HUES6 (cell line): ENCODE measurements around the gene RETREG3.

Experiments
- H3K27ac ChIP-seq: 2 replicates; pipeline ENCODE4 v1.7.0; 2013; ENCODE audit warnings: low read depth, mild to moderate bottlenecking, low read length, inconsistent platforms
- H3K27me3 ChIP-seq: 2 replicates; pipeline ENCODE4 v1.6.1; 2013; ENCODE audit warnings: low read length; ENCODE audit not compliant: control insufficient read depth, insufficient read depth
- H3K36me3 ChIP-seq: 2 replicates; pipeline ENCODE4 v1.6.1; 2013; ENCODE audit warnings: low read length; ENCODE audit not compliant: control insufficient read depth, insufficient read depth
- H3K4me1 ChIP-seq: 2 replicates; pipeline ENCODE4 v1.6.1; 2013; ENCODE audit warnings: low read length; ENCODE audit not compliant: control insufficient read depth, insufficient read depth
- H3K4me3 ChIP-seq: 2 replicates; pipeline ENCODE4 v1.5.1; 2013; ENCODE audit warnings: low read depth, low read length
- H3K9ac ChIP-seq: one replicate; pipeline ENCODE4 v1.6.1; 2013; ENCODE audit warnings: mild to moderate bottlenecking, low read length
- H3K9me3 ChIP-seq: 2 replicates; pipeline ENCODE4 v1.6.1; 2013; ENCODE audit warnings: low read depth, low read length; ENCODE audit not compliant: control insufficient read depth, insufficient read depth

RETREG3 gene

GRCh38 chr17:42537156-42537805 lies 71.9 kb downstream of the RETREG3 start:
- H3K4me1 ChIP-seq, result peaks cover 25% of the 10 kb centered on the region
- H3K4me3 ChIP-seq, result peak overlapping the region; percentile 74
- H3K9me3 ChIP-seq, result no peaks in the 10 kb centered on the region
- no peaks in the 10 kb centered on the region for H3K27me3 ChIP-seq
- peak overlapping the region; percentile 19; the same call in 1 of the 2 replicates for H3K27ac ChIP-seq
- H3K36me3 ChIP-seq, result peaks cover 27% of the 10 kb centered on the region
- H3K9ac ChIP-seq, result peak overlapping the region; percentile 88

DNA sequence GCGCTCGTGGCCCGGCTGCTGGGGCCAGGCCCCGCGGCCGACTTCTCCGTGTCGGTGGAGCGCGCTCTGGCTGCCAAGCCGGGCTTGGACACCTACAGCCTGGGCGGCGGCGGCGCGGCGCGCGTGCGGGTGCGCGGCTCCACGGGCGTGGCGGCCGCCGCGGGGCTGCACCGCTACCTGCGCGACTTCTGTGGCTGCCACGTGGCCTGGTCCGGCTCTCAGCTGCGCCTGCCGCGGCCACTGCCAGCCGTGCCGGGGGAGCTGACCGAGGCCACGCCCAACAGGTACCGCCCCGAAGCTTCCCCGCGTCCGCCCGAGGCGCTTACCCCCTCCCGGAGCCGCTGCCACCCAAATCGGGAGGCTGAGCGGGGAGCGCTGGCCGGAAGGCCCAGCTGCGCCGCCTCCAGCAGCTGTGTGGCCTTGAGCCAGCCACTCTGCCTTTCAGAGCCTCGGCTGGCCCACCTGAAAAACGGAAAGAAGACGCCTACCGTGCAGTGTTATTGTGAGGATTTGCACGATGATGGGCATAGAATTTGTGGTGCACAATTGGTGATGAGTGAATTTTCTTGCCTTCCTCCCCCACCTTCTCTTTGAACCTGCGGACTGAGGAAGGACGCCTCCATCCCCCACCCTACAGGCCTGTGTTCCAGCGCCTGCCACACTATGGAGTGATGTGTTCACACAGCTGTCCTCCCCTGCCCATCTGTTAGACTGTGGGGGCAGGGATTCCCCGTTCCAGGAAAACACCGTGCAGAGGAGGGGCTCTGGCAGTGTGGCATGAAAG lies 72.6 kb downstream of the RETREG3 start:
- peak overlapping the region; percentile 88 for H3K9ac ChIP-seq
- H3K9me3 ChIP-seq, result no peaks in the 10 kb centered on the region
- H3K4me1 ChIP-seq, result peaks cover 25% of the 10 kb centered on the region
- H3K27ac ChIP-seq, result peak overlapping the region; percentile 19; the same call in 1 of the 2 replicates
- peaks cover 3% of the 10 kb centered on the region for H3K27me3 ChIP-seq
- H3K36me3 ChIP-seq, result peaks cover 23% of the 10 kb centered on the region
- H3K4me3 ChIP-seq, result peak overlapping the region; percentile 74

- Histone ChIP-seq H3K9me3 (no peaks in the 10 kb centered on the region), H3K4me1 (peaks cover 22% of the 10 kb centered on the region), H3K27me3 (peaks cover 9% of the 10 kb centered on the region), H3K27ac (peak within 1 kb of the TSS; percentile 19; the same call in 1 of the 2 replicates), H3K36me3 (peaks cover 18% of the 10 kb centered on the region), H3K4me3 (peak within 1 kb of the TSS; percentile 74), H3K9ac (peak within 1 kb of the TSS; percentile 88)
Observed at GRCh38 chr17:42536048-42536371, 73.2 kb downstream of the RETREG3 start, which contains the start of gene NAGLU. Gene NAGLU (plus strand): TSS chr17:42536241. CDS start chr17:42536273, 32 bp downstream.

DNA sequence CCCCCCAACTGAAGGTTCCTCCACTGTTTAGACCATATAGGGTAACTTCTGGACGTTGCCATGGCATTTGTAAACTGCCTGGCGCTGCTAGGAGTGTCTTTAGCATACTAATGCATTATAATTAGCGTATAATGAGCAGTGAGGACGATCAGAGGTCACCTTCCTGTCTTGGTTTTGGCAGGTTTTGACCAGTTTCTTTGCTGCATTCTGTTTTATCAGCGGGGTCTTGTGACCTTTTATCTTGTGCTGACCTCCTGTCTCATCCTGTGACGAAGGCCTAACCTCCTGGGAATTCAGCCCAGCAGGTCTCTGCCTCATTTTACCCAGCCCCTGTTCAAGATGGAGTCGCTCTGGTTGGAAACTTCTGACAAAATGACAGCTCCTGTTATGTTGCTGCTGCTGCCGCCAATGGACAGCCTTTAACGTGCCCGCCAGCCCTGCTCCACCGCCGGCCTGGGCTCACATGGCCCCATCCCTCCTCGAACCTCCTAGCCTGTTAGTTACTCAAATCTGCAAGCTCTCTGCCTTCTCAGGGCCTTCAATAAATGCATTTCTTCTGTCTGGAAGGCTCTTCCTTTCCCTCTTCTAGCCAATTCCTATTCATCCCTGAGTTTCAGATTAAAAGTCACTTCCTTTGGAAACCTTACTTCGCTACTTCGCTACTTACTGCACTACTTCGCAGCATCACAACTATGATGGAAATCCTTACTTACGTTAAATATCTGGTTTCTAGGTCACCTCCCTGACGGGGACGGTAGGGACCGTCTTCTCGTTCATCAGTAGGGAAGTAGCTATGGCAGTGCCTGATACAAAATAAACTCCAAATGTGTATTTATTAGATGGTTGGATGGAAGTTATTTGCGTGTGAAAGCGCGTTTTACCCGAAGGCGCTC lies 73.8 kb downstream of the RETREG3 start:
- Histone ChIP-seq H3K27me3 (peaks cover 11% of the 10 kb centered on the region), H3K27ac (peak overlapping the region; percentile 5; the same call in 1 of the 2 replicates), H3K36me3 (peaks cover 13% of the 10 kb centered on the region), H3K9me3 (no peaks in the 10 kb centered on the region), H3K9ac (peak overlapping the region; percentile 88), H3K4me1 (peaks cover 24% of the 10 kb centered on the region), H3K4me3 (peak overlapping the region; percentile 74)

DNA sequence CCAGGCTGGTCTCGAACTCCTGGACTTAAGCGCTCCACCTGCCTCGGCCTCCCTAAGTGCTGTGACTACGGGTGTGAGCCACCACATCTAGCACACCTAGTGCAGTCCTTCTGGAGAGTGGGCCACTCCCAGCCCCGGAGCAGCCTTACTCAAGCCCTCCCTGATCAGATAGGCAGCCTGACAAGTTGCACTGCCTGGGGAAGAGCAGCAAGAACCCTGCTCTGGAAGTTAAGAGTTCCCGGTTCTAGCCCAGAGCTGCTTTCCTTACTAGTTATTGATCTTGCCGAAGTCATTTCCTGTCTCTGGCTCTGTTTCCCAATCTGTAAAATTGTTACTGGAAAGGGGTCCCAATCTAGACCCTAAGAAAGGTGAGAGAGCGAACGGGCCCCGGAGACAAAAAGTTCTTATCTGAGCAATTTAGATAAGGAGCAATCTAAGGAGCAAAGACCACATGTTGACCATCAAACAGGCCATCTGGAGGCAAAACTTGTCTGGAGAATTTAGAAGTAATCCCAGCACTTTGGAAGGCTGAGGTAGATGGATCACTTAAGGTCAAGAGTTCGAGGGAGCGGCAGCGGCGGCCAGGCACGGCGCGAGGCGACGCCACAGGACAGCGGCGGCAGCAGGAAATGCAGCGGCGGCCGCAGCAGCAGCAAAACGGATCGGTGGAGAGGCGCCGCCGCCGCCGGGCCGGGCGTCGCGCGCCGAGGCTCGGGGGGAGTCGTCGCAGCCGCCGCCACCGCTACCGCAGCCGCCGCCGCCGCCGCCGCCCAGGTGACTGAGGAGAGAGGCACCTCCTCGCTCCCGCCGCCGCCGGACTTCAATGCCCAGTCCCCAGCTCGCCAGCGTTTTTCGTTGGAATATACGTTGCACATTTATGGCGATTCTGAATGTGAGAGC lies 77.5 kb downstream of the RETREG3 start:
- H3K4me3 ChIP-seq, result peak overlapping the region; percentile 57
- peaks cover 11% of the 10 kb centered on the region for H3K27me3 ChIP-seq
- H3K9me3 ChIP-seq, result no peaks in the 10 kb centered on the region
- peaks cover 16% of the 10 kb centered on the region for H3K4me1 ChIP-seq
- H3K36me3 ChIP-seq, result no peaks in the 10 kb centered on the region
- peak overlapping the region; percentile 47 for H3K9ac ChIP-seq
- H3K27ac ChIP-seq, result no peak overlapping the region

- Histone ChIP-seq H3K4me1 (peaks cover 15% of the 10 kb centered on the region), H3K9me3 (no peaks in the 10 kb centered on the region), H3K27ac (no peak overlapping the region), H3K36me3 (no peaks in the 10 kb centered on the region), H3K9ac (no peak overlapping the region), H3K27me3 (peaks cover 11% of the 10 kb centered on the region), H3K4me3 (no peak overlapping the region)
Observed at GRCh38 chr17:42530952-42531454, 78.2 kb downstream of the RETREG3 start.
